GM12878 (cell line): ENCODE measurements around the gene VTN. TPM values are rescaled to one million over a fixed set of nuclear protein-coding genes. Genes with fewer than 3 reads are reported as not detected.

ENCODE experiments used
- ATAC-seq: fragments of 200-7000 bp; cut with Tn5 transposase; 3 replicates; pipeline ENCODE4 v1.9.1; 2020; ENCODE audit warnings: mild to moderate bottlenecking, moderate library complexity
- BruUV-seq: library from RNA; stranded (reverse); fragments of 400-500 nt; replicated peaks from 2 replicates; lab custom pipeline; 2021; lab: Mats Ljungman, UMichigan
- CTCF ChIA-PET: fragments of 300-600 bp; sonication (Branson Sonifier 250); formaldehyde crosslinking; extraction: SDS; loops from one replicate; lab custom pipeline; 2021; ENCODE audit warnings: inconsistent platforms; lab: Yijun Ruan, JAX
- POLR2A ChIA-PET: fragments of 350-600 bp; formaldehyde crosslinking; extraction: SDS; loops from one replicate; lab custom pipeline; 2021; ENCODE audit warnings: inconsistent platforms; lab: Charles Lee
- RAD21 ChIA-PET: fragments of 300-600 bp; sonication (Branson Sonifier 250); formaldehyde crosslinking; loops from one replicate; lab custom pipeline; 2023; ENCODE audit warnings: antibody characterized with exemption; ENCODE audit not compliant: unreplicated experiment; lab: Charles Lee
- SMC1A ChIA-PET: fragments of 300-600 bp; sonication (Branson Sonifier 250); formaldehyde crosslinking; loops from one replicate; lab custom pipeline; 2023; ENCODE audit not compliant: unreplicated experiment, uncharacterized antibody; lab: Charles Lee
- DNase-seq: peaks from one replicate; pipeline ENCODE4 v3.0.0-alpha.2; 2011; ENCODE audit warnings: low read depth, low spot score
- FAIRE-seq: peaks from 3 replicates; lab custom pipeline; 2011; peaks lifted over from hg19 to GRCh38; lab: Jason Lieb, UNC
- H2AFZ ChIP-seq: 2 replicates; pipeline ENCODE4 v1.6.0; 2011; ENCODE audit warnings: low read depth, low read length, control low read depth; ENCODE audit not compliant: control insufficient read depth
- H3K27ac ChIP-seq: 2 replicates; pipeline ENCODE4 v1.5.1; 2011; ENCODE audit warnings: control low read depth; ENCODE audit not compliant: control insufficient read depth, insufficient read depth
- H3K27me3 ChIP-seq, 2 experiments: replicated peaks in 1 of 2; 2 replicates each; pipeline versions ENCODE4 v1.6.0 to v1.6.1; 2011; ENCODE audit warnings: low read length in 1 of 2; ENCODE audit not compliant: control insufficient read depth in 2 of 2, insufficient read depth in 2 of 2
- H3K36me3 ChIP-seq, 2 experiments: 2 replicates each; pipeline ENCODE4 v1.5.1; 2011; ENCODE audit warnings: low read length in 1 of 2; ENCODE audit not compliant: control insufficient read depth in 2 of 2, insufficient read depth in 2 of 2
- H3K4me1 ChIP-seq: 2 replicates; pipeline ENCODE4 v1.6.1; 2011; ENCODE audit warnings: mild to moderate bottlenecking, low read length, moderate library complexity, mixed read lengths; ENCODE audit not compliant: control insufficient read depth, insufficient read depth
- H3K4me2 ChIP-seq: 2 replicates; pipeline ENCODE4 v1.6.0; 2011; ENCODE audit warnings: control low read depth; ENCODE audit not compliant: control insufficient read depth, insufficient read depth
- H3K4me3 ChIP-seq: fragments of 200-600 bp; sonication (generic); 2 replicates; pipeline ENCODE4 v1.5.1; 2016
- H3K79me2 ChIP-seq: 2 replicates; pipeline ENCODE4 v1.6.0; 2011; ENCODE audit warnings: low read length; ENCODE audit not compliant: control insufficient read depth, insufficient read depth
- H3K9ac ChIP-seq: 2 replicates; pipeline ENCODE4 v1.8.0; 2011; ENCODE audit warnings: low read length, control low read depth, mixed read lengths; ENCODE audit not compliant: control insufficient read depth, insufficient read depth
- H3K9me3 ChIP-seq: replicated peaks from 3 replicates; pipeline ENCODE4 v1.5.1; 2011; ENCODE audit warnings: mild to moderate bottlenecking, low read length; ENCODE audit not compliant: control insufficient read depth, insufficient read depth
- H4K20me1 ChIP-seq: 2 replicates; pipeline ENCODE4 v1.6.0; 2011; ENCODE audit not compliant: control insufficient read depth, insufficient read depth
- ASH2L ChIP-seq: fragments of 300-600, 200-600 bp; sonication (generic); IDR thresholded peaks from 2 replicates; pipeline ENCODE4 v1.6.1; 2017; ENCODE audit warnings: low read depth, mild to moderate bottlenecking, borderline replicate concordance
- BCL11A ChIP-seq: IDR thresholded peaks from 2 replicates; pipeline ENCODE4 v1.6.1; 2011; ENCODE audit warnings: low read depth, low read length
- CTCF ChIP-seq, 3 experiments: IDR thresholded peaks in 2 of 3; conservative IDR thresholded peaks in 1 of 3; 2 replicates each; pipeline ENCODE4 v1.5.1; 2011; ENCODE audit warnings: low read depth in 3 of 3, low read length in 3 of 3, mild to moderate bottlenecking in 3 of 3, control low read depth in 2 of 3, moderate library complexity in 2 of 3, inconsistent platforms in 1 of 3, mixed read lengths in 1 of 3; ENCODE audit not compliant: control insufficient read depth in 2 of 3, insufficient read depth in 1 of 3; ENCODE audit errors: extremely low read depth in 1 of 3
- FOXK2 ChIP-seq: fragments of 450-650 bp; IDR thresholded peaks from 2 replicates; pipeline ENCODE4 v1.6.1; 2017; ENCODE audit warnings: mild to moderate bottlenecking, moderate library complexity
- GATAD2B ChIP-seq: fragments of 450-650 bp; conservative IDR thresholded peaks from 2 replicates; pipeline ENCODE4 v1.6.1; 2017; ENCODE audit warnings: low read depth, mild to moderate bottlenecking, moderate library complexity
- HDAC6 ChIP-seq: fragments of 200-600 bp; sonication (generic); IDR thresholded peaks from one replicate; pipeline ENCODE4 v1.8.0; 2017; ENCODE audit warnings: antibody characterized with exemption; ENCODE audit not compliant: unreplicated experiment
- IRF4 ChIP-seq: IDR thresholded peaks from 2 replicates; pipeline ENCODE4 v1.6.1; 2011; ENCODE audit warnings: low read depth, low read length
- MYB ChIP-seq: fragments of 150-350 bp; IDR thresholded peaks from 2 replicates; pipeline ENCODE4 v1.6.1; 2014; ENCODE audit warnings: mild to moderate bottlenecking, low read depth, low read length, borderline replicate concordance
- NFYA ChIP-seq: IDR thresholded peaks from 2 replicates; pipeline ENCODE4 v1.6.1; 2011; ENCODE audit warnings: low read depth, mild to moderate bottlenecking, low read length, improper control_type of control experiment, borderline replicate concordance
- NR2C1 ChIP-seq: fragments of 450-650 bp; IDR thresholded peaks from 2 replicates; pipeline ENCODE4 v1.6.1; 2017; ENCODE audit warnings: antibody characterized with exemption, mild to moderate bottlenecking, moderate library complexity
- PML ChIP-seq: IDR thresholded peaks from 2 replicates; pipeline ENCODE4 v1.6.1; 2012; ENCODE audit warnings: low read length, inconsistent platforms
- RFX5 ChIP-seq: IDR thresholded peaks from 2 replicates; pipeline ENCODE4 v1.6.1; 2011; ENCODE audit warnings: low read depth, low read length, improper control_type of control experiment
- SIN3A ChIP-seq: IDR thresholded peaks from 2 replicates; pipeline ENCODE4 v1.6.1; 2012; ENCODE audit warnings: low read depth, low read length, improper control_type of control experiment
- SP1 ChIP-seq: IDR thresholded peaks from one replicate; pipeline ENCODE4 v1.6.1; 2011; ENCODE audit warnings: low read depth, low read length
- TAF1 ChIP-seq: IDR thresholded peaks from 2 replicates; pipeline ENCODE4 v1.6.1; 2011; ENCODE audit warnings: mild to moderate bottlenecking, low read depth, low read length, borderline replicate concordance
- USF2 ChIP-seq: IDR thresholded peaks from 2 replicates; pipeline ENCODE4 v1.6.1; 2011; ENCODE audit warnings: low read depth, low read length, improper control_type of control experiment, borderline replicate concordance
- ZZZ3 ChIP-seq: IDR thresholded peaks from 2 replicates; pipeline ENCODE4 v1.6.1; 2011; ENCODE audit warnings: low read depth; ENCODE audit not compliant: control insufficient read depth, insufficient read length
- WGBS: methylation state at CpG from one replicate; pipeline ENCODE4 v1.1.6; 2016; ENCODE audit warnings: low lambda C conversion rate; ENCODE audit not compliant: insufficient replicate concordance, insufficient coverage; ENCODE audit errors: missing lambda C conversion rate; 5-methylcytosine and 5-hydroxymethylcytosine counted together
- in situ Hi-C: fragments of 300-500 bp; cut with MboI; formaldehyde crosslinking; loops from 9 replicates; pipeline ENCODE4 v1.14.3; 2018; ENCODE audit warnings: mixed read lengths
- intact Hi-C: fragments of 100-400 bp; cut with micrococcal nuclease; formaldehyde crosslinking; loops from one replicate; pipeline ENCODE4 v1.14.2; 2022; ENCODE audit not compliant: unreplicated experiment
- polyA plus RNA-seq, 11 experiments: library from polyadenylated mRNA; depleted of rRNA in 4 of 11; unstranded in 6 of 11; stranded (reverse) in 5 of 11; fragments of >200 nt; fragmentation: Nextera tagmentation in 4 of 11; fragmentation: Illumina TruSeq in 1 of 11; extraction: Ambion mirVana in 4 of 11; extraction: Trizol in 1 of 11; gene quantifications; 1 replicate in 1 of 11; 2 replicates in 10 of 11; pipeline versions ENCODE4 v1.2.1 to v1.2.3, GENCODE V29; 2011 to 2016; ENCODE audit warnings: inconsistent platforms in 2 of 11, missing spikeins in 2 of 11, low read depth in 1 of 11
- total RNA-seq, 4 experiments: library from RNA; depleted of rRNA in 3 of 4; stranded (reverse); fragments of >200 nt in 3 of 4; fragmentation: Illumina TruSeq in 1 of 4; extraction: Trizol in 1 of 4; gene quantifications; 2 replicates each; pipeline versions ENCODE4 v1.2.1 to v1.2.3, GENCODE V29; 2013 to 2021
- TF ChIP-seq, protein P1 (sequence below): fragments of 450-650 bp; IDR thresholded peaks from 2 replicates; pipeline ENCODE4 v1.6.1; 2016; ENCODE audit warnings: mild to moderate bottlenecking

VTN gene
- total and polyA plus RNA-seq, 10 of the 15 experiments (the other 5 are each of a cell fraction or from before 2014, with no cell fraction given): 0.04 to 1.3 (median 0.13) TPM; not detected in 5

DNA sequence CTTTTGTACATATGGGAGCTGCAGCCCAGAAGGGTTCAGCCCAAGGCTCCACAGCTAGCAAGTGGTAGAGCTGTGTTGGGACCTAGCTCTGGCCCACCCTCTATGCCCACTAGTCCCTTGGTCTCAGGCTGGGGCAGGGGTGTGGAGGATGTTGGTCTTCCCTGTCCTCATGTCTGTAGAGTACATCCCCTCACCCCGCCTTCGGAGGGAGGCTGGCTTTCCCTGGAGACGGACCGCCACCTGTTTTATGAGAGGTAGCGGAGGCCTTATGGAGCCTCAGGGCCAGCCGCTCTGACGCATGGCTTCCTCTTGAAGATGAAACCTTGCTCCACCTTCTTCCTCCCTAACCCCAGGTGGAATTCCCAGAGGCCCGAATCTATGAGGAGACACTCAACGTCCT is 26.1 kb downstream of the VTN start:
- ChIA-PET RAD21 (no interaction called here), CTCF (no interaction called here), POLR2A (interaction anchor here (0.6 kb wide), 1 partner anchor 9 kb away, joined by 3 read pairs; no protein-coding TSS in a partner anchor), SMC1A (interaction anchor here (0.5 kb wide), 1 partner anchor 280 kb away, joined by 4 read pairs; no protein-coding TSS in a partner anchor)
- no peaks in the 10 kb centered on the region for H4K20me1 ChIP-seq
- no TSS peak for BruUV-seq
- no peak overlapping the region for H3K4me2 ChIP-seq
- H3K36me3 ChIP-seq: peaks cover 16 to 27% of the 10 kb centered on the region in 2 experiments
- no peaks in the 10 kb centered on the region for H3K79me2 ChIP-seq
- H3K27ac ChIP-seq: no peak overlapping the region
- H3K4me1 ChIP-seq: no peaks in the 10 kb centered on the region
- no peak for TF ChIP-seq ASH2L
- TF ChIP-seq, protein P1, sequence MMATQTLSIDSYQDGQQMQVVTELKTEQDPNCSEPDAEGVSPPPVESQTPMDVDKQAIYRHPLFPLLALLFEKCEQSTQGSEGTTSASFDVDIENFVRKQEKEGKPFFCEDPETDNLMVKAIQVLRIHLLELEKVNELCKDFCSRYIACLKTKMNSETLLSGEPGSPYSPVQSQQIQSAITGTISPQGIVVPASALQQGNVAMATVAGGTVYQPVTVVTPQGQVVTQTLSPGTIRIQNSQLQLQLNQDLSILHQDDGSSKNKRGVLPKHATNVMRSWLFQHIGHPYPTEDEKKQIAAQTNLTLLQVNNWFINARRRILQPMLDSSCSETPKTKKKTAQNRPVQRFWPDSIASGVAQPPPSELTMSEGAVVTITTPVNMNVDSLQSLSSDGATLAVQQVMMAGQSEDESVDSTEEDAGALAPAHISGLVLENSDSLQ: no peak
- TF ChIP-seq FOXK2: no peak
- no peak for TF ChIP-seq HDAC6
- TF ChIP-seq MYB: no peak
- no peak for TF ChIP-seq IRF4
- no peak for TF ChIP-seq PML
- no peak for TF ChIP-seq SIN3A
- TF ChIP-seq GATAD2B: no peak
- no peak for TF ChIP-seq BCL11A
- TF ChIP-seq SP1: no peak
- no peak for TF ChIP-seq RFX5
- TF ChIP-seq NR2C1: no peak
- no peak for TF ChIP-seq CTCF (IDR thresholded peaks at IDR 0.05 in 2 of 3, conservative IDR thresholded peaks at IDR 0.05 in 1 of 3; ENCODE audit: control insufficient read depth in 2 of 3, extremely low read depth in 1 of 3, insufficient read depth in 1 of 3, low read depth in 3 of 3, low read length in 3 of 3)
- no peak for TF ChIP-seq USF2
- no peak for TF ChIP-seq TAF1
- TF ChIP-seq ZZZ3: no peak
- TF ChIP-seq NFYA: no peak
- WGBS: 92% methylated on average over 9 of the region's 9 CpGs
- H2AFZ ChIP-seq: no peak overlapping the region
- no peaks in the 10 kb centered on the region for H3K27me3 ChIP-seq
- no peak overlapping the region for H3K9ac ChIP-seq
- no peak for DNase-seq
- no peak for FAIRE-seq
- ATAC-seq: no peak; the same call in 2 of the 3 replicates
- intact Hi-C loops (no loop called here), in situ Hi-C loops (loop anchor here (5.0 kb wide), 1 partner anchor 52 kb away; no protein-coding TSS in a partner anchor)
- H3K9me3 ChIP-seq: no peaks in the 10 kb centered on the region
- no peak overlapping the region for H3K4me3 ChIP-seq
